Measurements from ENCODE around the gene CYBB.

DNA sequence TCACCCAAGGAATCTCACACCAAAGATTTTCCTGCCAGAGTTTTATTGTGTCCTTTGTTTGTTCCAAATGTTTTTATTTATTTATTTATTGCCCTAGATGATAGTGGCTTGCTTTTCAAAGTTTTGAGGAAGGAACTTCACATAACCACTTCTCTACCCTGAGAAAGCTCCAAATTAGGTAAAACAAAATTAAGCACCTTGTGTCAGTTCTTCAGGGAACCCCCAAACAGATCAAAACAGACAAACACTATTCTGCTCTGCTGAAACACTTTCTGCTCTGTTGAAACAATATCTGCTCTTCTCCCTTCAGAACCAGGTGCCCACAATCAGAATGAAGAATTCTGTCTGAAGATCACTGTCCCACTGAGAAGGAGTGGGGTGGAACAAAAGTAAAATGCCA is 16.5 kb upstream of the CYBB start:
- TF ChIP-seq, protein P1, sequence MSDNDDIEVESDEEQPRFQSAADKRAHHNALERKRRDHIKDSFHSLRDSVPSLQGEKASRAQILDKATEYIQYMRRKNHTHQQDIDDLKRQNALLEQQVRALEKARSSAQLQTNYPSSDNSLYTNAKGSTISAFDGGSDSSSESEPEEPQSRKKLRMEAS (IDR thresholded peaks at IDR 0.05; ENCODE audit: low read depth) = no peak
- TF ChIP-seq, protein P2, sequence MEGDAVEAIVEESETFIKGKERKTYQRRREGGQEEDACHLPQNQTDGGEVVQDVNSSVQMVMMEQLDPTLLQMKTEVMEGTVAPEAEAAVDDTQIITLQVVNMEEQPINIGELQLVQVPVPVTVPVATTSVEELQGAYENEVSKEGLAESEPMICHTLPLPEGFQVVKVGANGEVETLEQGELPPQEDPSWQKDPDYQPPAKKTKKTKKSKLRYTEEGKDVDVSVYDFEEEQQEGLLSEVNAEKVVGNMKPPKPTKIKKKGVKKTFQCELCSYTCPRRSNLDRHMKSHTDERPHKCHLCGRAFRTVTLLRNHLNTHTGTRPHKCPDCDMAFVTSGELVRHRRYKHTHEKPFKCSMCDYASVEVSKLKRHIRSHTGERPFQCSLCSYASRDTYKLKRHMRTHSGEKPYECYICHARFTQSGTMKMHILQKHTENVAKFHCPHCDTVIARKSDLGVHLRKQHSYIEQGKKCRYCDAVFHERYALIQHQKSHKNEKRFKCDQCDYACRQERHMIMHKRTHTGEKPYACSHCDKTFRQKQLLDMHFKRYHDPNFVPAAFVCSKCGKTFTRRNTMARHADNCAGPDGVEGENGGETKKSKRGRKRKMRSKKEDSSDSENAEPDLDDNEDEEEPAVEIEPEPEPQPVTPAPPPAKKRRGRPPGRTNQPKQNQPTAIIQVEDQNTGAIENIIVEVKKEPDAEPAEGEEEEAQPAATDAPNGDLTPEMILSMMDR (IDR thresholded peaks at IDR 0.05) = no peak
- TF ChIP-seq JUND (IDR thresholded peaks at IDR 0.05) = no peak
- TF ChIP-seq, protein P3, sequence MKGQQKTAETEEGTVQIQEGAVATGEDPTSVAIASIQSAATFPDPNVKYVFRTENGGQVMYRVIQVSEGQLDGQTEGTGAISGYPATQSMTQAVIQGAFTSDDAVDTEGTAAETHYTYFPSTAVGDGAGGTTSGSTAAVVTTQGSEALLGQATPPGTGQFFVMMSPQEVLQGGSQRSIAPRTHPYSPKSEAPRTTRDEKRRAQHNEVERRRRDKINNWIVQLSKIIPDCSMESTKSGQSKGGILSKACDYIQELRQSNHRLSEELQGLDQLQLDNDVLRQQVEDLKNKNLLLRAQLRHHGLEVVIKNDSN (IDR thresholded peaks at IDR 0.05; ENCODE audit: borderline replicate concordance, low read depth) = no peak
- no peak for TF ChIP-seq EZH2phosphoT487 (IDR thresholded peaks at IDR 0.05; ENCODE audit: borderline replicate concordance, low read depth)
- TF ChIP-seq, protein P4, sequence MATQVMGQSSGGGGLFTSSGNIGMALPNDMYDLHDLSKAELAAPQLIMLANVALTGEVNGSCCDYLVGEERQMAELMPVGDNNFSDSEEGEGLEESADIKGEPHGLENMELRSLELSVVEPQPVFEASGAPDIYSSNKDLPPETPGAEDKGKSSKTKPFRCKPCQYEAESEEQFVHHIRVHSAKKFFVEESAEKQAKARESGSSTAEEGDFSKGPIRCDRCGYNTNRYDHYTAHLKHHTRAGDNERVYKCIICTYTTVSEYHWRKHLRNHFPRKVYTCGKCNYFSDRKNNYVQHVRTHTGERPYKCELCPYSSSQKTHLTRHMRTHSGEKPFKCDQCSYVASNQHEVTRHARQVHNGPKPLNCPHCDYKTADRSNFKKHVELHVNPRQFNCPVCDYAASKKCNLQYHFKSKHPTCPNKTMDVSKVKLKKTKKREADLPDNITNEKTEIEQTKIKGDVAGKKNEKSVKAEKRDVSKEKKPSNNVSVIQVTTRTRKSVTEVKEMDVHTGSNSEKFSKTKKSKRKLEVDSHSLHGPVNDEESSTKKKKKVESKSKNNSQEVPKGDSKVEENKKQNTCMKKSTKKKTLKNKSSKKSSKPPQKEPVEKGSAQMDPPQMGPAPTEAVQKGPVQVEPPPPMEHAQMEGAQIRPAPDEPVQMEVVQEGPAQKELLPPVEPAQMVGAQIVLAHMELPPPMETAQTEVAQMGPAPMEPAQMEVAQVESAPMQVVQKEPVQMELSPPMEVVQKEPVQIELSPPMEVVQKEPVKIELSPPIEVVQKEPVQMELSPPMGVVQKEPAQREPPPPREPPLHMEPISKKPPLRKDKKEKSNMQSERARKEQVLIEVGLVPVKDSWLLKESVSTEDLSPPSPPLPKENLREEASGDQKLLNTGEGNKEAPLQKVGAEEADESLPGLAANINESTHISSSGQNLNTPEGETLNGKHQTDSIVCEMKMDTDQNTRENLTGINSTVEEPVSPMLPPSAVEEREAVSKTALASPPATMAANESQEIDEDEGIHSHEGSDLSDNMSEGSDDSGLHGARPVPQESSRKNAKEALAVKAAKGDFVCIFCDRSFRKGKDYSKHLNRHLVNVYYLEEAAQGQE (IDR thresholded peaks at IDR 0.05; ENCODE audit: low read depth, low read length) = no peak
- TF ChIP-seq EP300 (IDR thresholded peaks at IDR 0.05; ENCODE audit: borderline replicate concordance in 1 of 2, low read depth in 1 of 2, low read length in 1 of 2) = no peak
- TF ChIP-seq RFX5 (IDR thresholded peaks at IDR 0.05; ENCODE audit: low read length) = no peak
- no peak for TF ChIP-seq POLR2AphosphoS5 (IDR thresholded peaks at IDR 0.05; ENCODE audit: low read depth, low read length)
- no peak for TF ChIP-seq SIN3A (IDR thresholded peaks at IDR 0.05; ENCODE audit: borderline replicate concordance, low read depth, low read length)
- TF ChIP-seq GABPA (IDR thresholded peaks at IDR 0.05; ENCODE audit: low read depth) = no peak
- TF ChIP-seq MXI1 (IDR thresholded peaks at IDR 0.05; ENCODE audit: low read depth, low read length) = no peak
- no peak for TF ChIP-seq CHD2 (IDR thresholded peaks at IDR 0.05; ENCODE audit: low read length, partially characterized antibody)
- TF ChIP-seq TCF12 (IDR thresholded peaks at IDR 0.05) = no peak

All from SK-N-SH (cell line).